LHCN-M2 (cell line): Measurements from ENCODE around the gene ASTN2. TPM values are rescaled to one million over a fixed set of nuclear protein-coding genes. Genes with fewer than 3 reads are reported as not detected.
A peak's percentile ranks its signal among the peaks of the same experiment; 100 is the strongest.

ENCODE experiments used
- DNase-seq: peaks from one replicate; pipeline ENCODE4 v3.0.0-alpha.2; 2012; ENCODE audit warnings: low read depth
- total RNA-seq: library from RNA; depleted of rRNA; stranded (reverse); fragments of >200 nt; gene quantifications from 2 replicates; pipeline ENCODE4 v1.2.3, GENCODE V29; 2014

The ASTN2 gene
- total RNA-seq, 1 experiment from 2014 or later, result 11.8 TPM

GRCh38 chr9:116632990-116633838 is 781.6 kb downstream of the ASTN2 start:
- peak; percentile 57 for DNase-seq

GRCh38 chr9:116629634-116630033 is 785.2 kb downstream of the ASTN2 start:
- no peak for DNase-seq

GRCh38 chr9:116628716-116629115 is 786.1 kb downstream of the ASTN2 start:
- DNase-seq, result no peak

- DNase-seq, result no peak
These were observed 787.4 kb downstream of the ASTN2 start for GRCh38 chr9:116627433-116627832.

GRCh38 chr9:116626762-116627161 is 788.1 kb downstream of the ASTN2 start:
- no peak for DNase-seq

GRCh38 chr9:116623715-116624114 is 791.1 kb downstream of the ASTN2 start:
- no peak for DNase-seq

GRCh38 chr9:116617389-116617788 is 797.5 kb downstream of the ASTN2 start:
- DNase-seq, result no peak

- DNase-seq, result no peak
These were observed 798.4 kb downstream of the ASTN2 start for GRCh38 chr9:116616304-116616914.

- no peak for DNase-seq
These were observed 806.8 kb downstream of the ASTN2 start for GRCh38 chr9:116608064-116608463.

- no peak for DNase-seq
These were observed 808.9 kb downstream of the ASTN2 start for GRCh38 chr9:116605904-116606341.

GRCh38 chr9:116605060-116605459 is 809.8 kb downstream of the ASTN2 start:
- no peak for DNase-seq

- no peak for DNase-seq
These were observed 810.6 kb downstream of the ASTN2 start for GRCh38 chr9:116604251-116604650.

- no peak for DNase-seq
These were observed 815.4 kb downstream of the ASTN2 start for GRCh38 chr9:116599342-116599884.

- no peak for DNase-seq
These were observed 818.2 kb downstream of the ASTN2 start for GRCh38 chr9:116596646-116597045.

GRCh38 chr9:116594547-116594946 is 820.3 kb downstream of the ASTN2 start:
- peak; percentile 92 for DNase-seq

GRCh38 chr9:116592970-116593369 is 821.9 kb downstream of the ASTN2 start:
- DNase-seq, result peak; percentile 34

GRCh38 chr9:116589392-116590354 is 825.2 kb downstream of the ASTN2 start:
- DNase-seq, result peak; percentile 46

- DNase-seq, result no peak
These were observed 826.9 kb downstream of the ASTN2 start for GRCh38 chr9:116587919-116588318.

- DNase-seq, result peak; percentile 44
These were observed 829.0 kb downstream of the ASTN2 start for GRCh38 chr9:116585896-116586295.

GRCh38 chr9:116585204-116585603 is 829.7 kb downstream of the ASTN2 start:
- no peak for DNase-seq

GRCh38 chr9:116580853-116581252 is 834.0 kb downstream of the ASTN2 start:
- no peak for DNase-seq
